GM20000 (cell line): ENCODE data around the gene CTR9.

ENCODE experiments used
- DNase-seq: peaks from one replicate; pipeline ENCODE4 v3.0.0; 2012; ENCODE audit warnings: low spot score
- TF ChIP-seq, protein P1 (sequence below): IDR thresholded peaks from 2 replicates; pipeline ENCODE4 v1.5.1; 2012; ENCODE audit warnings: mild to moderate bottlenecking, control low read depth; ENCODE audit errors: extremely low read depth, missing control alignments

The CTR9 gene

DNA sequence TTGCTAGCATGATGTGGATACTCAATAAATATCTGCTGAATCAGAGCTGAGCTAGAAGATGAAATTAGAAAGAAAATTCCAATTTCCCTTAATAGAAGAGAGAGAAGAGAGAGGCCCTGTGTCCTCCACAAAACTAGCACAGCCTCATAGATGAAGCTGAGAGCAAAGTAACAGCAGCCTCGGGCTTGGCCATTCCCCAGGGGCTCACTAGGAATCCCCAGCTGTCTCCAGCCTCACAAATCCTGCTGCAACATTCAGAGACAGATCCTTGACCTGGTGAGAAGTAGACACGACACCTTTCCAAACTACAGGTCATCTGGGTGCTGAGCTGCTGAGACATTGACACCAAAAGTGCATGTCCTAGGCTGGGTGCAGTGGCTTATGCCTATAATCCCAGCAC is 31.4 kb upstream of the CTR9 start:
- TF ChIP-seq, protein P1, sequence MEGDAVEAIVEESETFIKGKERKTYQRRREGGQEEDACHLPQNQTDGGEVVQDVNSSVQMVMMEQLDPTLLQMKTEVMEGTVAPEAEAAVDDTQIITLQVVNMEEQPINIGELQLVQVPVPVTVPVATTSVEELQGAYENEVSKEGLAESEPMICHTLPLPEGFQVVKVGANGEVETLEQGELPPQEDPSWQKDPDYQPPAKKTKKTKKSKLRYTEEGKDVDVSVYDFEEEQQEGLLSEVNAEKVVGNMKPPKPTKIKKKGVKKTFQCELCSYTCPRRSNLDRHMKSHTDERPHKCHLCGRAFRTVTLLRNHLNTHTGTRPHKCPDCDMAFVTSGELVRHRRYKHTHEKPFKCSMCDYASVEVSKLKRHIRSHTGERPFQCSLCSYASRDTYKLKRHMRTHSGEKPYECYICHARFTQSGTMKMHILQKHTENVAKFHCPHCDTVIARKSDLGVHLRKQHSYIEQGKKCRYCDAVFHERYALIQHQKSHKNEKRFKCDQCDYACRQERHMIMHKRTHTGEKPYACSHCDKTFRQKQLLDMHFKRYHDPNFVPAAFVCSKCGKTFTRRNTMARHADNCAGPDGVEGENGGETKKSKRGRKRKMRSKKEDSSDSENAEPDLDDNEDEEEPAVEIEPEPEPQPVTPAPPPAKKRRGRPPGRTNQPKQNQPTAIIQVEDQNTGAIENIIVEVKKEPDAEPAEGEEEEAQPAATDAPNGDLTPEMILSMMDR = no peak
- no peak for DNase-seq

GRCh38 chr11:10720881-10721376 is 30.1 kb upstream of the CTR9 start:
- TF ChIP-seq, protein P1 = no peak
- DNase-seq = no peak

DNA sequence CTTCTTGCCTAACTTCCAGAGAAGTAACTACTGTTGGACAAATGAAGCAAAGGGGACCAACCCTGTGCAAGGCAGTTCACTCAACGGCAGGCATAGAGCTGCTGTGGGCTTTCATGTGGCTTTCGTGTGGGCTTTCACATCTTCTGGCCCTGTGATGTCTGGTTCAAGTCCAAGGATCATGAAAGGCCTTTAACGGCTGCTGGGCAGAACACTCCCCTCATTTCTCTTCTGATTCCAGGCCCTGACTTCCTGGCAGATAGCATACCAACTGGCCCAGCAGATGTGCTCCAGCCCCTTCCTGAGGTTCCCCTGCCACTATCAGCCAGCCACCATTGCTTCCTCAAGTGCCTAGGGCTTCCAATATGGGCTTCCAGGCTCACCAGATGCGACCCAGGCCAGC is 28.7 kb upstream of the CTR9 start:
- DNase-seq = no peak
- TF ChIP-seq, protein P1 = no peak

DNA sequence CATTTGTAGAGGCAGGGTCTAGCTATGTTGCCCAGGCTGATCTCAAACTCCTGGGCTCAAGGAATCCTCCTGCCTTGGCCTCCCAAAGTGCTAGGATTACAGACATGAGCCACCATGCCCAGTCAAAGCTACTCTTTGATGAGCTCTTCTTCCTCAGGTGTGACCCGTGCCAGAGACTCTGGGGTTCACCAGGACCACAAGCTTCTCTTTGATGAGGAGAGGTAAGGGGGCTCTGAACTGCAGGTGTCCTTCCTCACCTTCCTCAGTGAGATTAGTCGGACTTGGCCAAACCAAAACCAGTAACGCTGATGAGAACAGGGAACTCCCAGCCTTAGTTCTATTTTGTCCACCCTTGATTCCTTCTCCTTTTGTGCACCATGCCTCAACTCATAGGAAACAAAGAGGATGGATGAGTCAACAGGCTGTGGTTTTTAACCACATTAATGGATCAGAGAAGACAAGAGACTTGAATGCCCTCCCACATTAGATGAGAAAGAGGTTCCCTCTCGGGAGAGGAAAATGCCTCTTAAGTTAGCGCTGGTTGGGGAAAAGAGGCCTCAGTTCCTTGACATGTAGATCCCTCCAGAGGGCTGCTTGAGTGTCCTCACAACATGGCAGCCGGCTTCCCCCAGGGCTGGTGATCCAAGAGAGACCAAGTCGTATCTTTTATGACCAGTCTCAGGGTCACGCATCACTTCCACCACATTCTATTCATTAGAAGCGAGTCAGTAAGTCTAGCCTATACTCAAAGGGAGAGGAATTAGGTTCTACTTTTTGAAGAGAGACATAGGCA is 25.7 kb upstream of the CTR9 start:
- no peak for DNase-seq
- TF ChIP-seq, protein P1 = no peak

DNA sequence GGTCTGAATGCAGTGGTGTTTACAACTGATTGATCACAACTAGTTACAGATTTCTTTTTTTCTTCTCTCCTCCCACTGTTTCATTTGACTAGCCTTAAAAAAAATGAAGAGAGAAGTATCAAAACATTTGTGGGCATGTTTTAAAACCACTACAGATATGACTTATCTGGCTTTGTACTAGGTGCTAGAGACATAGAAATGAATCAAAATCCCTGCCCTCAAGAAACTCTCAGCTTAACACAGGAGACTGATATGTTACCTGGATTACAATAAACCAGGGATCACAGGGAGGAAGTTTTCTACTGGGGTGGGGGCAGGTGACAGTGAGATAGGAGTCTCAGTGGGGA is 25.2 kb upstream of the CTR9 start:
- TF ChIP-seq, protein P1 = no peak
- no peak for DNase-seq

DNA sequence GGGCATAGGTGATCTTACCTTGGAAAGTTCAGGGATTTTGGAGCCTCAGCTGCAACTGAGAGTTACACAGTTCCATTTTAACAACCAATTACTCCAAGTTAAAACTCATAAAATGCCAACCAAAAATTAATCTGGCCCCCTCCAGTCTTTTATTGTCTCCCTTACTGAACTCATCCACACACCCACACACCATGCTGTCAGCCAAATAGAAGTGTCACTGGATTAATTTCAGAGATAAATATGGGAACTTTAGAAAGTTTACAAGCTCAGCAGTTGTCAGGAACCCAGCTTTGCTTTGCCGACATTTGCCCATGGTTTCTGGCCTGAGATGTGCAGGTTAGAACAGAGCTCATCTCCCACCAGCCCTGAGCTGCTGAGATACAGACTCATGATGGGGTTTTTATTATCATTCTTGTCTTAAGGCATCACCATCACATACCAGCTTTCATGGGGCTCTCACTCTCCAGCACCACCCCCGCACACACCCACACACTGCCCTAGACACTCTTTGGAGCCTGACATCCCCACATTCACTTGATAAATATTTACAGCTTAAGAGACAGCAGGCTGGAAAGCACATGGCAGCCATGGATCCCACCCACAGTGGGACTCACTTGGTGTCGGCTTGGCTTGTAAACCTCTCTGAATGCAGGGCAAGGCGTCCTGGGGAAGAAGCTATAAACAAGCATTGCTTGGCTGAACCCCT is 23.7 kb upstream of the CTR9 start:
- TF ChIP-seq, protein P1 = no peak
- no peak for DNase-seq

DNA sequence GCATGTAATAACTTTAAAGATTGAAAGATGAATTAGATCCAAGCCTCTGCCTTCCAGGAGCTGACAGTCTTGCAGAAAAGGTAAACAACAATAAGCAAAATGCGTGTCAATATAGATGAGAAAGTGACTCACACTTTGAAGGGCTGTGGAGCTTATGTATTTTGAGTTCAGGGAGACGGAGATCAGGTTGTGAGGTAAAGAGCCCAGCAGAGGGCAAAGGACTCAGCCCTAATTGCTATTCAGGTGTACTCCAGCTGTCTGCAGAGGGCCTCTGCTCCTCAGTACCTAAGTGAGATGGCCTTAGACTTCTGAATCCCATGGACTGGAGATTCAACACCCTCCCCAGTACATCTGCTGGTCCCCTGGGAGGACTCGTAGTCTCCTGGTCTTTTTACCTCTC is 22.9 kb upstream of the CTR9 start:
- TF ChIP-seq, protein P1 = no peak
- no peak for DNase-seq
